GM12873 (cell line): ENCODE measurements around the gene KIAA1217.

Experiments
- TF ChIP-seq, protein P1 (sequence below): IDR thresholded peaks from 2 replicates; pipeline ENCODE4 v1.5.1; 2012; ENCODE audit warnings: low read depth, mild to moderate bottlenecking, moderate library complexity, low read length, control low read depth; ENCODE audit not compliant: insufficient read depth; ENCODE audit errors: missing control alignments

KIAA1217 gene

GRCh38 chr10:24384954-24385353 lies 176.0 kb downstream of the KIAA1217 start:
- TF ChIP-seq, protein P1, sequence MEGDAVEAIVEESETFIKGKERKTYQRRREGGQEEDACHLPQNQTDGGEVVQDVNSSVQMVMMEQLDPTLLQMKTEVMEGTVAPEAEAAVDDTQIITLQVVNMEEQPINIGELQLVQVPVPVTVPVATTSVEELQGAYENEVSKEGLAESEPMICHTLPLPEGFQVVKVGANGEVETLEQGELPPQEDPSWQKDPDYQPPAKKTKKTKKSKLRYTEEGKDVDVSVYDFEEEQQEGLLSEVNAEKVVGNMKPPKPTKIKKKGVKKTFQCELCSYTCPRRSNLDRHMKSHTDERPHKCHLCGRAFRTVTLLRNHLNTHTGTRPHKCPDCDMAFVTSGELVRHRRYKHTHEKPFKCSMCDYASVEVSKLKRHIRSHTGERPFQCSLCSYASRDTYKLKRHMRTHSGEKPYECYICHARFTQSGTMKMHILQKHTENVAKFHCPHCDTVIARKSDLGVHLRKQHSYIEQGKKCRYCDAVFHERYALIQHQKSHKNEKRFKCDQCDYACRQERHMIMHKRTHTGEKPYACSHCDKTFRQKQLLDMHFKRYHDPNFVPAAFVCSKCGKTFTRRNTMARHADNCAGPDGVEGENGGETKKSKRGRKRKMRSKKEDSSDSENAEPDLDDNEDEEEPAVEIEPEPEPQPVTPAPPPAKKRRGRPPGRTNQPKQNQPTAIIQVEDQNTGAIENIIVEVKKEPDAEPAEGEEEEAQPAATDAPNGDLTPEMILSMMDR = no peak

DNA sequence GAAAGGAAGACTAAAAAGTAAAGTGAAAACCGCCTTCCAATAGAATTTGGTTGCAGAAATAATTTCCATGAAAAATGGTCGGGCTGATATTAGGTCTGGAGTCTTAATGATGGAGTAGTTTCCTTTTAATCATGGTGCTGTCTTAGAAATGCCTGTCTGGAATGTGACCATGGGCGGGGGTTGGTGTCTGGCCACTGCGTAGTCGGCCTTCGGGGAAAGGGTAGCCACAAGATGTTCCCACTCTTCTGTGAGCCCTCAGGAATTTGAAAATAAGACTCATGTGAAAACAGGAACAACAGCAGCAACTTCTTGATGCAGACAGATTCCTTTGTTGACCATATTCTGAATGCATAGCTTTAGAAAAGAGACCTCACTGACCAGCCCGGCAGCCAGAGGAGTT lies 176.8 kb downstream of the KIAA1217 start:
- TF ChIP-seq, protein P1 = no peak

DNA sequence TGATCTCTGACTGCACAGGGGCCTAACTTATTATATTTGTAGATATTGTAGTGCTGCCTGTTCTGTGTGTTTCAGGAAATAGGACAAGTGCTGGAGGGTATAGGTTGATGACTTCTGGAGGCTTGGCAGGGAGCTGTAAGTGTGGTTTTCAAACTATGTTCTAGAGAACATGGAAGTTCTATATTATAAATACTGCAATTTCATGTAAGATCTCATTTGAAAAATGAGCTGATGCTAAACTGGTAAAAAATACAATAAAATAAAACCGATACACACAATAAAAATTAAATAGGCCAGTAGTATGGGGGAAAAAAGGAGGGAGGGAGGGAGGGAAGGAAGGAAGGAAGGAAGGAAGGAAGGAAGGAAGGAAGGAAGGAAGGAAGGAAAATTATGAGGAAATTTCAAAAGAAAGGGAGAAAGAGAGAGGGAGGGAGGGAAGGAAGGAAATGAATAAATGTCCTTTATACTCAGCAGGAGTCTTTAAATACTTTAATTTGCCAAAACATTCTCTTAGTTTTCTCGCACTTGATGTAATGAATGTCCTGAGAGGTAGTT lies 181.3 kb downstream of the KIAA1217 start:
- TF ChIP-seq, protein P1 = no peak

DNA sequence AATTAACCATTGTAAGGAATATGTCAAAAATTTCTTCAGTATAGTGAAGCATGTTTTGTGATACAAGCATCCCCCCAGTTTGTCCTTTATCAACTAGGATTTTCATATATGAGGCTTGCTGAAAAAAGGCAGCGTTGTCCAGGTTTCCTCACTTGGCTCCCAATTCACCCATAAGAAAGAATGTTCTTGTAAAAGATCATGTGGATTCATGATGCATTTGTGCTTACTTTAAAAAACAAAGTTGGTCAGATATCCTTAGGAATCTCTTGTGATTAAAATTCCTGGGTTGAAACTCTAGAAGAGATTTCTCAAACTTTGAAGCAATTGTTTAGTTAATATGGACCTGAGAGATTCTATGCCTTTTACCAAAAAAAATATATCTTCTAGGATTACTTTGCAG lies 181.8 kb downstream of the KIAA1217 start:
- TF ChIP-seq, protein P1 = no peak

DNA sequence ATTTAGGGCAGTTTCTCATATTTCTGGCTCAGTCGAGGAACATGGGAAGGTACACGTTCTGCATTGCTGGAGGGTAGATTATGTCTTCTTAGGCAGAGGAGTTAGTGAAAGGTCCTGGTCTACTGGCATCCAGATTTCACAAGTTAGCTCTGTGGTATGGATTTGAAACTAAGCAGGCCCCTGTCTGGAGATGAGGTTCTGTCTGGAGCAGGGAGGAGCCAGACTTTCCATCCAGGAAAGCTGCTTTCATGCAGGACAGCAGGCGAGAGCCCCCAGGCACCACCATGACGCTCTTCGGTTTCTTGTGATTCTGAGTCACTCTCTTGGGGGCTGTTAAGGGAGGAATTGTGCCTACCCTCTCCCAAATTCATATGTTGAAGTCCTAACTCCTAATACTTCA lies 184.3 kb downstream of the KIAA1217 start:
- TF ChIP-seq, protein P1 = no peak

DNA sequence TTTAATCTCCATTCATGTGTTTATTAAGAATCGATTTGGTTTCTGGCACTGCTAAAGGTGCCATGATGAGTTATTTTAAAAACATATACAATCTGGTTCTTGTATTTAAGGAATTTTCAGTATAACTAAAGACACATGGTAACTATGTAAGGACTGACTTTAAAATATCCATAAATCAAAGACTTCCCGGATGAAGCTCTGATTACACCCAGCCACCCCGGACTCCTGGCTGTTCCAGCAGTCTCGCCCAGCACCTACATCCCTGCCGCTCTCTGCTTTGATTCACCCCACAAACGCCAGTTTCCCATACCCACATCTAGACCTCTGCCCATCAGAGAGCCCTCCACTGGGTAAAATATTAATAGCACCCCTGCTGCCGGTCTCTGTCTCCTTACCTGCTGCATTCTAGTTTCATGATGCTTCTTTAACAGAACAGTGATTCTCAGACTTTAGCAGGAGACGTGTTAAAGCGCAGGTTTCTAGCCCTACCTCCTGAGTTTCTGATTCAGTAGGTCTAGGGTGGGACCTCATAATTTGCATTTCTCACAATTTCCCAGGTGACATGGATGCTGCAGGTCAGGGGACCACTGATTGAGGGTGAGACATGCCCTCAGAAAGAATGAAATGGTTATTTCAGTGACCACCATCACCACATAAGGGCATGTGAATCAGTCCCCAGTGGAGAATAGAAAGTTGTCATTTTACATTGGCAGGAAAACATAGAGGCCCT lies 185.7 kb downstream of the KIAA1217 start:
- TF ChIP-seq, protein P1 = no peak

DNA sequence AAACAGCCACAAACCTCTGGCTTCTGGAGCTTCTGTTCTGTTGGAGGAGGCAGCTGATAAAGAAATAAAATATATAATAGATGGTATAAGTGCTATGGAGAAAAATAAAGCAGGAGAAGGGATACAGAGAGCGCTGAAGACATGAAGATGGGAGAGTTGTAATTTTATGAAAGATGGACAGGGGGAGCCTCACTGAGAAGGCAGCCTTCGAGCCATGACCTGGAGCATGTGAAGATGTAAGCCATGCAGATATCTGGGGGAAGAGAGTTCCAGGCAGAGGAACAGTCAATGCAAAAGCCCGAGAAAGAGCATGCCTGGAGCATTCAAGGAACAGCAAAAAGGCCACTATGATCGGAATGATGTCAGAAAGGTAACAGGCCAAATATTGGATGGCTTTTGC lies 187.5 kb downstream of the KIAA1217 start:
- TF ChIP-seq, protein P1 = peak; percentile 19
